Mucosa of descending colon (tissue), 3 donors: Measurements from ENCODE around the gene LRRN4CL. TPM values are rescaled to one million over a fixed set of nuclear protein-coding genes. Genes with fewer than 3 reads are reported as not detected.
"Not testable (repeated sequence)": the region's sequence is repeated elsewhere in the genome, so short reads cannot be mapped to it uniquely, and the experiment has no call there.

Source experiments
- ATAC-seq: fragments of 200-7000 bp; cut with Tn5 transposase; one replicate; pipeline ENCODE4 v1.9.1; 2020; ENCODE audit warnings: mild to moderate bottlenecking, moderate library complexity
- DNase-seq, 3 donors: peaks; one replicate each; pipeline ENCODE4 v3.0.0-alpha.2; 2020
- H3K36me3 ChIP-seq: fragments of 200-600 bp; one replicate; pipeline ENCODE4 v1.8.0; 2021; ENCODE audit warnings: low read depth, mild to moderate bottlenecking
- H3K4me1 ChIP-seq: fragments of 200-600 bp; one replicate; pipeline ENCODE4 v1.8.0; 2021; ENCODE audit warnings: low read depth, mild to moderate bottlenecking
- H3K4me3 ChIP-seq: fragments of 200-600 bp; one replicate; pipeline ENCODE4 v1.8.0; 2021; ENCODE audit warnings: mild to moderate bottlenecking
- H3K9me3 ChIP-seq: fragments of 200-600 bp; one replicate; pipeline ENCODE4 v1.8.0; 2021; ENCODE audit warnings: mild to moderate bottlenecking
- CTCF ChIP-seq: fragments of 200-600 bp; IDR thresholded peaks from one replicate; pipeline ENCODE4 v1.8.0; 2022; ENCODE audit warnings: antibody characterized with exemption, mild to moderate bottlenecking
- intact Hi-C, 2 donors: fragments of 100-400 bp; cut with DNase I in 1 of 2; cut with micrococcal nuclease in 1 of 2; formaldehyde crosslinking; loops; one replicate each; pipeline versions ENCODE4 v1.11.0 to v1.11.1; 2022; cut with DNase I, micrococcal nuclease
- total RNA-seq, 3 donors: library from RNA; stranded (reverse); fragmentation: NEBNext Ultra II Directional in 2 of 3; extraction: Animal tissue kit (Norgen Biotek cat#: 25700) in 2 of 3; gene quantifications; one replicate each; pipeline versions ENCODE4 v1.2.1 to v1.2.4, GENCODE V29; 2021 to 2023
- donor health status: DM: no; HTN: no; CAD: no; lungs with moderate emphysema.
- donor health status: DM: no; HTN: no; CAD: no.
- donor health status: DM: no; HTN: yes; CAD: no.

Gene LRRN4CL
- total RNA-seq, 3 donors from 2014 or later = 1.2 to 11.5 (median 5.6) TPM

DNA sequence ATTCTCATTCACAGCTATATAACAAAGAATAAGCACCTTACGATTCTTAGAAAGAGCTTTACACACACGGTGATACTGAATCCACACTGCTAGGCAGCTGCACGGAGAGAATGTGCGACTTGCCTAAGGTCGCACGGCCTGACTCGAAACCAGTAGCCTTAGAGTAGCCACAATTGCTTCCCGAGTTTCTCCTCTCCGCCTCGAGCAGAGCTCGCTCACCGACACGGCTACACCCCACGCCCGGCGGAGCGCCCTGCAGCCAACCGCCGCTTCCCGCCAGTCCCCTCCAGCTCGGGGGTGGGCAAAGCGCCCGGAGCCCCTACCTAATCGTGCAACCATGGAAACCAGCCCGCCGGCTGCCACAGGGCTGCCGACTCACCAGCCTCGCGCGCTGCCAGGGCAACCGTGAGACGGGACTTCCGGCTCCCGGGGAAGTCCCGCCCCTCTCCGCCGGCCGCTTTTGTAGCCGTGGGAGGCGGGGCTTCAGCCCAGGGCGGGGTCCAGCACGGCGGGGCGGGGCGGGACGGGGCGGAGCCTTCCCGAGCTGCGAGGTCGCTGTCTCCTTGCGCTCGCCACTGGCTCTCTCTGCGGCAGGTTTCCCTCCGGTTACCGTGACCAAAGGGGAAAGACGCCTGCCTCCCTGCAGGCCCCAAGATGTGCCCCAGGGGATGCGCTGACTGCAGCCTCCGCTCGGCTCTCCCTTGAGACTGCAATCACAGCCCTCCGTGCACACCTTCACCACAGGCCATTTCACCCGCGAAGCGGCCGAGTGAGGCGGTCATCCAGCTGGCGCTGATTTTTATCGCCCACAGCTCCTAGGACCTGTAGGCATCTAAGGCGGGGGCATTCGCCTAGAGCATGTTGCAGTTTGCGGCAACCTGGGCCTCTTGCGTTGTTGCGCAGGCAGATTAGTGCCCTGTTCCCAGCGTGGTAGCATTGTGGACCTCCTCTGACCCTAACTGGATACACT is 16.8 kb upstream of the LRRN4CL start:
- peaks cover 32% of the 10 kb centered on the region for H3K4me1 ChIP-seq
- ATAC-seq (peak; percentile 87), DNase-seq (peak; percentile 97 to 98 (median 97))
- no peaks in the 10 kb centered on the region for H3K9me3 ChIP-seq
- H3K4me3 ChIP-seq = peak overlapping the region; percentile 47
- H3K36me3 ChIP-seq = no peaks in the 10 kb centered on the region
- no peak for TF ChIP-seq CTCF
- intact Hi-C loops = no loop called here

GRCh38 chr11:62705413-62705812 is 16.1 kb upstream of the LRRN4CL start:
- H3K36me3 ChIP-seq = no peaks in the 10 kb centered on the region
- H3K4me1 ChIP-seq = peaks cover 32% of the 10 kb centered on the region
- TF ChIP-seq CTCF = no peak
- DNase-seq (peak; percentile 33 to 59 (median 54)), ATAC-seq (peak; percentile 3)
- no peaks in the 10 kb centered on the region for H3K9me3 ChIP-seq
- intact Hi-C loops = no loop called here
- no peak overlapping the region for H3K4me3 ChIP-seq

DNA sequence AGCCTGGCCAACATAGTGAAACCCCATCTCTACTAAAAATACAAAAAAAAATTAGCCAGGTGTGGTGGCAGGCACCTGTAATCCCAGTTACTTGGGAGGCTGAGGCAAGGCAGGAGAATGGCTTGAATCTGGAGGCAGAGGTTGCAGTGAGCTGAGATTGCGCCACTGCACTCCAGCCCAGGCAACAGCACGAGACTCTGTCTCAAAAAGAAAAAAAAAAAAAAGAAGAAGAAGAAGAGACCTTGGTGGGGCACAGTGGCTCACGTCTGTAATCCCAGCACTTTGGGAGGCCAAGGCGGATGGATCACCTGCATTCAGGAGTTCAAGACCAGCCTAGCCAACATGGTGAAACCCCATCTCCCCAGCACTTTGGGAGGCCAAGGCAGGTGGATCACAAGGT is 14.6 kb upstream of the LRRN4CL start:
- H3K4me1 ChIP-seq = peaks cover 27% of the 10 kb centered on the region
- peak in 2 of 3 donors; percentile 22 to 25 for DNase-seq
- ATAC-seq, H3K4me3 ChIP-seq, H3K36me3 ChIP-seq, intact Hi-C loops, H3K9me3 ChIP-seq: not testable (repeated sequence)

DNA sequence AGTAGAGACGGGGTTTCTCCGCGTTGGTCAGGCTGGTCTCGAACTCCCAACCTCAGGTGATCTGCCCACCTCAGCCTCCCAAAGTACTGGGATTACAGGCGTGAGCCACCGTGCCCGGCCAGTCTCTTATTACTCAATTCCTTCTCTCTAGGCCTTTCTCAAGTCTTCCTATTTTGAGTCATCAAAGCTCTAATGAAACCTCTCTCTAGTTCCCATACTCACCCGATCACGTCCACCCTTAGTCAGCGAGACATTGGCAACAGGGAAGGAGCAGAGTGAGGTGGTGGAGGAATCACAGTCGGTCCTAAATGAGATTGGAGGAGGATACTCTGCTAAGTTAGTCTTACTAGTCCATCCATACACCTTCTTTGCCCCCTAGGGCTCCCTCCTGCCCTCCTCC is 12.9 kb upstream of the LRRN4CL start:
- DNase-seq = peak in 1 of 3 donors; percentile 12
- Histone ChIP-seq H3K36me3 (no peaks in the 10 kb centered on the region), H3K4me3 (no peak overlapping the region), H3K9me3 (no peaks in the 10 kb centered on the region), H3K4me1 (peaks cover 16% of the 10 kb centered on the region)
- intact Hi-C loops = no loop called here
- ATAC-seq = no peak
- no peak for TF ChIP-seq CTCF

DNA sequence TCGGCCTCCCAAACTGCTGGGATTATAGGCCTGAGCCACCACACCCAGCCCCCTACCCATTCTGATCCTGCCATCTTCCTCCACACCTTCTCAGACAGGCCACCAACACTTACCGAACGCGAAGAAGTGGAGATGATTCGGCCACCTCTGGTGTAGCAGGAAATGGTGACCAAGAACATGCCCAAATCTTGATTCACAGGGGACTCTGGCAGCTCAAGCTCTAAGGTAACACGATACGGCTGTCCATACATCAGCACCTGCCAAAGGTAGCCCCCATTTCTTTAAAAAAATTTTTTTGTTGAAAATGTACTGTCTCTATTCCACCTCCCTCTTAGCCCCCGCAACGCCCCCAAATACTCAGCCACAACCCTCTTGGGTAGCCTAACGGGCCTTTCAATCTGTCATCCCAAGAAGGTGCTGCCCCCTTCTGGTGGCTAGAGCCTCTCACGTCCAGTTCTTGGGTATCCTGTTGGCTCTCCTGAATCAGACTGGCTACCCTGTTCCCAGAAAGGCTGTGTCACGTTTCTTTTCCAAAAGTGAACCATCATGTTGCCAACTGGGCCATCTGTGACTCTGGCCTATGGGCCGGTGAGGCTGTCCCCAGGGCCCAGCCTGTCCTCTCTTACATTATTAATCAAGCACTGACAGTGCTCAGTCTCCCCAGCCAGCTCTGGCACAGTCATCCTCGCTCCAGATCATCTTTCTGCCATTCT is 5.3 kb upstream of the LRRN4CL start:
- Histone ChIP-seq H3K4me3 (no peak overlapping the region), H3K4me1 (no peaks in the 10 kb centered on the region), H3K9me3 (no peaks in the 10 kb centered on the region), H3K36me3 (no peaks in the 10 kb centered on the region)
- TF ChIP-seq CTCF = peak; percentile 65
- ATAC-seq (peak; percentile 92), DNase-seq (peak; percentile 62 to 91 (median 78))
- intact Hi-C loops = loop anchor here (10.0 kb wide), 1 partner anchor 300 kb away; no protein-coding TSS in a partner anchor

DNA sequence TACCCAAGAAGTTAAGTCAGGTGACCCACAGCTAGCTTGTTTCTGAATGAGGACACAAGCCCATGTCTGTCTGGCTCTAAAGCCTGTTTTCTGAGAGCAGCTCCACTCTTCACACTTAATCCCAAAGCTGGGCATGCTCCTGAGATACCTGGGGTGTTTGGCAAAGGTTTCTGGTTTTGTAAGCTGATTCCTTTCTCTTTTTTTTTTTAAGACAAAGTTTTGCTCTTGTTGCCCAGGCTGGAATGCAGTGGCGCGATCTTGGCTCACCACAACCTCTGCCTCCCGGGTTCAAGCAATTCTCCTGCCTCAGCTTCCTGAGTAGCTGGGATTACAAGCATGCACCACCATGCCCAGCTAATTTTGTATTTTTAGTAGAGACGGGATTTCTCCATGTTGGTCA is 4.3 kb upstream of the LRRN4CL start:
- H3K36me3 ChIP-seq = not testable (repeated sequence)

More for the DNA sequence above, 4.3 kb upstream of the LRRN4CL start:
- not testable (repeated sequence) for H3K4me3 ChIP-seq, H3K4me1 ChIP-seq, H3K9me3 ChIP-seq, ATAC-seq, DNase-seq
- intact Hi-C loops = loop anchor here (10.0 kb wide), 1 partner anchor 299 kb away; no protein-coding TSS in a partner anchor
